ENCODE measurements around the gene NRXN3.

Gene NRXN3

GRCh38 chr14:78666336-78667056 is 496.3 kb downstream of the NRXN3 start:
- DNase-seq: no peak

GRCh38 chr14:78667141-78667540 is 497.0 kb downstream of the NRXN3 start:
- no peak for DNase-seq

GRCh38 chr14:78673845-78674244 is 503.7 kb downstream of the NRXN3 start:
- no peak for DNase-seq

- no peak for DNase-seq
These were observed 504.6 kb downstream of the NRXN3 start for GRCh38 chr14:78674820-78675219.

GRCh38 chr14:78683206-78683605 is 513.0 kb downstream of the NRXN3 start:
- no peak for DNase-seq

GRCh38 chr14:78683981-78684380 is 513.8 kb downstream of the NRXN3 start:
- no peak for DNase-seq

GRCh38 chr14:78688503-78688902 is 518.3 kb downstream of the NRXN3 start:
- no peak for DNase-seq

- DNase-seq: no peak
These were observed 520.7 kb downstream of the NRXN3 start for GRCh38 chr14:78690836-78691235.

GRCh38 chr14:78697341-78697740 is 527.2 kb downstream of the NRXN3 start:
- DNase-seq: no peak

- no peak for DNase-seq
These were observed 528.8 kb downstream of the NRXN3 start for GRCh38 chr14:78698991-78699390.

- no peak for DNase-seq
These were observed 530.1 kb downstream of the NRXN3 start for GRCh38 chr14:78700236-78700635.

- no peak for DNase-seq
These were observed 531.1 kb downstream of the NRXN3 start for GRCh38 chr14:78701246-78701645.

- no peak for DNase-seq
These were observed 534.8 kb downstream of the NRXN3 start for GRCh38 chr14:78704965-78705364.

GRCh38 chr14:78705989-78706388 is 535.8 kb downstream of the NRXN3 start:
- DNase-seq: no peak

- no peak for DNase-seq
These were observed 539.8 kb downstream of the NRXN3 start for GRCh38 chr14:78709795-78710557.

- DNase-seq: no peak
These were observed 540.8 kb downstream of the NRXN3 start for GRCh38 chr14:78710963-78711362.

- no peak for DNase-seq
These were observed 543.5 kb downstream of the NRXN3 start for GRCh38 chr14:78713716-78714115.

GRCh38 chr14:78714711-78715110 is 544.5 kb downstream of the NRXN3 start:
- no peak for DNase-seq

- DNase-seq: no peak
These were observed 551.7 kb downstream of the NRXN3 start for GRCh38 chr14:78721756-78722480.

- DNase-seq: no peak
These were observed 554.9 kb downstream of the NRXN3 start for GRCh38 chr14:78725086-78725485.

GRCh38 chr14:78737116-78737515 is 566.9 kb downstream of the NRXN3 start:
- no peak for DNase-seq

- no peak for DNase-seq
These were observed 567.4 kb downstream of the NRXN3 start for GRCh38 chr14:78737601-78738000.

- DNase-seq: no peak
These were observed 576.0 kb downstream of the NRXN3 start for GRCh38 chr14:78746086-78746595.

- no peak for DNase-seq
These were observed 577.6 kb downstream of the NRXN3 start for GRCh38 chr14:78747813-78748212.
